ENCODE data around the gene BCAS3. TPM values are rescaled to one million over a fixed set of nuclear protein-coding genes. Genes with fewer than 3 reads are reported as not detected.

BCAS3 gene
- polyA plus RNA-seq, 1 experiment = 17.5 TPM

GRCh38 chr17:61360318-61360943 lies 682.8 kb downstream of the BCAS3 start:
- no peak for DNase-seq (ENCODE audit: low read depth, low spot score)
- Histone ChIP-seq H3K27ac (ENCODE audit: low read depth, low read length) (no peak overlapping the region), H3K27me3 (ENCODE audit: control insufficient read depth, insufficient read depth, low read length) (no peaks in the 10 kb centered on the region), H3K4me3 (ENCODE audit: low read depth, low read length) (no peak overlapping the region), H3K9me3 (ENCODE audit: control insufficient read depth, insufficient read depth, low read length) (peaks cover 7% of the 10 kb centered on the region; the same call in 1 of the 2 replicates)
- no peak for TF ChIP-seq CTCF (IDR thresholded peaks at IDR 0.05; ENCODE audit: low read depth, low read length)
- POLR2A ChIA-PET = interaction anchor here (0.7 kb wide), 1 partner anchor 20 kb away, joined by 4 read pairs; no protein-coding TSS in a partner anchor
- CTCF ChIA-PET = no interaction called here

GRCh38 chr17:61361084-61361483 lies 683.4 kb downstream of the BCAS3 start:
- no peak for TF ChIP-seq CTCF (IDR thresholded peaks at IDR 0.05; ENCODE audit: low read depth, low read length)

GRCh38 chr17:61362396-61362795 lies 684.7 kb downstream of the BCAS3 start:
- CTCF ChIA-PET = interaction anchor here (2.1 kb wide), 1 partner anchor 28 kb away, joined by 6 read pairs; no protein-coding TSS in a partner anchor

More at GRCh38 chr17:61361084-61361483, 683.4 kb downstream of the BCAS3 start:
- ChIA-PET CTCF (no interaction called here), POLR2A (interaction anchor here (0.7 kb wide), 2 partner anchors 19 to 38 kb away, joined by 3 to 4 read pairs; no protein-coding TSS in a partner anchor)
- Histone ChIP-seq H3K4me3 (ENCODE audit: low read depth, low read length) (no peak overlapping the region), H3K27me3 (ENCODE audit: control insufficient read depth, insufficient read depth, low read length) (no peaks in the 10 kb centered on the region), H3K9me3 (ENCODE audit: control insufficient read depth, insufficient read depth, low read length) (peaks cover 7% of the 10 kb centered on the region; the same call in 1 of the 2 replicates), H3K27ac (ENCODE audit: low read depth, low read length) (no peak overlapping the region)
- peak; percentile 50 for DNase-seq (ENCODE audit: low read depth, low spot score)

GRCh38 chr17:61362852-61363600 lies 685.4 kb downstream of the BCAS3 start:
- ChIA-PET POLR2A (no interaction called here), CTCF (interaction anchor here (2.1 kb wide), 1 partner anchor 27 kb away, joined by 6 read pairs; no protein-coding TSS in a partner anchor)
- TF ChIP-seq CTCF (IDR thresholded peaks at IDR 0.05; ENCODE audit: low read depth, low read length) = no peak
- DNase-seq (ENCODE audit: low read depth, low spot score) = no peak
- no peak overlapping the region for H3K4me3 ChIP-seq (ENCODE audit: low read depth, low read length)
- H3K27me3 ChIP-seq (ENCODE audit: control insufficient read depth, insufficient read depth, low read length) = no peaks in the 10 kb centered on the region
- peaks cover 7% of the 10 kb centered on the region; the same call in 1 of the 2 replicates for H3K9me3 ChIP-seq (ENCODE audit: control insufficient read depth, insufficient read depth, low read length)
- no peak overlapping the region for H3K27ac ChIP-seq (ENCODE audit: low read depth, low read length)

More at GRCh38 chr17:61362396-61362795, 684.7 kb downstream of the BCAS3 start:
- peaks cover 7% of the 10 kb centered on the region; the same call in 1 of the 2 replicates for H3K9me3 ChIP-seq (ENCODE audit: control insufficient read depth, insufficient read depth, low read length)
- DNase-seq (ENCODE audit: low read depth, low spot score) = no peak
- no peaks in the 10 kb centered on the region for H3K27me3 ChIP-seq (ENCODE audit: control insufficient read depth, insufficient read depth, low read length)
- no peak for TF ChIP-seq CTCF (IDR thresholded peaks at IDR 0.05; ENCODE audit: low read depth, low read length)
- no peak overlapping the region for H3K4me3 ChIP-seq (ENCODE audit: low read depth, low read length)
- H3K27ac ChIP-seq (ENCODE audit: low read depth, low read length) = no peak overlapping the region
- POLR2A ChIA-PET = no interaction called here
